ENCODE measurements around the gene NFILZ.

Gene NFILZ

GRCh38 chr19:8605514-8605913 lies 24.9 kb upstream of the NFILZ start:
- TF ChIP-seq CTCF (IDR thresholded peaks at IDR 0.05; ENCODE audit: low read depth, low read length), result no peak
- DNase-seq (ENCODE audit: extremely low read depth, low read depth), result no peak

GRCh38 chr19:8607386-8607785 lies 23.0 kb upstream of the NFILZ start:
- no peak for DNase-seq (ENCODE audit: extremely low read depth, low read depth)
- no peak for TF ChIP-seq CTCF (IDR thresholded peaks at IDR 0.05; ENCODE audit: low read depth, low read length)

- no peak for TF ChIP-seq CTCF (IDR thresholded peaks at IDR 0.05; ENCODE audit: low read depth, low read length)
- no peak for DNase-seq (ENCODE audit: extremely low read depth, low read depth)
Measured at GRCh38 chr19:8608941-8609278, 21.5 kb upstream of the NFILZ start.

- no peak for DNase-seq (ENCODE audit: extremely low read depth, low read depth)
- TF ChIP-seq CTCF (IDR thresholded peaks at IDR 0.05; ENCODE audit: low read depth, low read length), result peak; percentile 30
Measured at GRCh38 chr19:8609279-8610040, 21.0 kb upstream of the NFILZ start.

- no peak for DNase-seq (ENCODE audit: extremely low read depth, low read depth)
Measured at GRCh38 chr19:8610041-8610935, 20.1 kb upstream of the NFILZ start, which contains the start of gene ADAMTS10. TSS of gene ADAMTS10 (minus strand) at chr19:8610715. CDS start at chr19:8605710, 5,005 bp downstream.

GRCh38 chr19:8610936-8611300 lies 19.5 kb upstream of the NFILZ start:
- no peak for DNase-seq (ENCODE audit: extremely low read depth, low read depth)

More at GRCh38 chr19:8610041-8610935, 20.1 kb upstream of the NFILZ start, which contains the start of gene ADAMTS10:
- TF ChIP-seq CTCF (IDR thresholded peaks at IDR 0.05; ENCODE audit: low read depth, low read length), result no peak

More at GRCh38 chr19:8610936-8611300, 19.5 kb upstream of the NFILZ start:
- TF ChIP-seq CTCF (IDR thresholded peaks at IDR 0.05; ENCODE audit: low read depth, low read length), result no peak

All from AG09319 (cell line).